Measurements from ENCODE around the gene MICU2.

MICU2 gene

GRCh38 chr13:21541271-21541670 is 62.7 kb downstream of the MICU2 start:
- DNase-seq = no peak

GRCh38 chr13:21539687-21540086 is 64.3 kb downstream of the MICU2 start:
- no peak for DNase-seq

DNA sequence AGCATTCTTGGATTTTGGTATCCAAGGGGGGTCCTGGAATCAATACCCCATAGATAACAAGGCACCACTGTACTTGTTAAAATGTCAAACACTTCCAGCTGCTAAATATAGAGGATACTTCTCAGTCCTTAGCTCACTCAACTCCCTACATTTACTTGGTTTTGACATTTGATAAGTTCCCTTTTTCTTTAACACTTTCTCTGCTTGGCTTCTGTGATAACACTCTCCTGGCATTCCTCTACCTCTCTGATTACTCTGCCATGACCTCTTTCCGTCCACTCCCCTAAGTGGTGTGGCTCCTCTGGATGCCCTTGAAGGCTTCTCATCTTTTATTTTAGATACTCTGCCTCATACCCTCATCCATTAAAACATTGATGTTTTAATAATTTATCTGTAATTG is 65.2 kb downstream of the MICU2 start:
- DNase-seq = no peak

DNA sequence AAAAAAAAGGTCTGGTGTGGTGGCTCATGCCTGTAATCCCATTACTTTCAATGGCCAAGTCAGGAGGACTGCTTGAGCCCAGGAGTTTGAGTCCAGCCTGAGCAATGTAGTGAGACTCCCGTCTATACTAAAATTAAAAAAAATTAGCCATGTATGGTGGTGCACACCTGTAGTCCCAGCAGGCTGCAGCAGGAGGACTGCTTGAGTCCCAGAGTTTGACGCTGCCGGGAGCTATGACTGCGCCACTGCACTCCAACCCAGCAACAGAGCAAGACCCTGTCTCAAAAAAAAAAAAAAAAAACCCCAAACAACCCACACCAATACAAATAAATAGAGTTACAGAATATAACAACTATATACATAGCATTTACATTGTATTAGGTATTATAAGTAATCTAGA is 65.7 kb downstream of the MICU2 start:
- no peak for DNase-seq

DNA sequence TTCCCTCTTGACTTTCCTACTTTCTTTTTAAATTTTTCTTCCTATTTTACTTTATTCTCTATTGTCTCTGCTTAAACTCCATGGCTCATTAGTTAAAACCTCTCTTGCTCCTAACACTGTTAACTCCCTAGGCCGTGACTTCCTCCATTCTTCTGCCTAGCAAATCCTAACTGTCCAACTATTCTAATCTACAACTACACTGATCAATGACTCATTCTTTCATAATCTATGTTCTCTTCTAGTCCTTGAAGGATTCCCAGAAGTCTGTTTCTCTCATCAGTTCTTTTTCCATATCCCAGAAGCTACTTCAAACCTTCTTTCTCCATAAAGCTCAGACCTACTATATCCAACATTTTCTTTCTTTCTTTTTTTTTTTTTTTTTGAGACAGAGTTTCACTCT is 66.9 kb downstream of the MICU2 start:
- DNase-seq = no peak

DNA sequence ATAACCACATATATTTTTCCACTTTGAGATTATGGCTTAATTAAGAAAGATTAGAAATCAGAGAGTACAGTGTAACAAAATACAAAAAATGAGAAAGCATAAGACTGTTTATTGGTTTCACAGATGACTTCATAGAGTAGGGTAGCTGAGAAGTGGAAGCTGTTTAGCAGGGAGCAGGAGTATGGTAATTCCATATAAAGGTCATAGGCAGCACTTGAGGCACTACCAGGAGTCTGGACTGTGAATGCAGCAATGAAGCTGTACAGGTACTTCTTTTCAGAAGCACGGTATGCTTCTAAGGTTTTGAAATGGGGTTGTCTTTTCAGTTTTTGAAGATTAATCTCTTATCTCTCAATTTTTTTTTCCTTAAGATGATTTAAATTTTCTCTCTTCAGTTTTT is 69.2 kb downstream of the MICU2 start:
- no peak for DNase-seq

DNA sequence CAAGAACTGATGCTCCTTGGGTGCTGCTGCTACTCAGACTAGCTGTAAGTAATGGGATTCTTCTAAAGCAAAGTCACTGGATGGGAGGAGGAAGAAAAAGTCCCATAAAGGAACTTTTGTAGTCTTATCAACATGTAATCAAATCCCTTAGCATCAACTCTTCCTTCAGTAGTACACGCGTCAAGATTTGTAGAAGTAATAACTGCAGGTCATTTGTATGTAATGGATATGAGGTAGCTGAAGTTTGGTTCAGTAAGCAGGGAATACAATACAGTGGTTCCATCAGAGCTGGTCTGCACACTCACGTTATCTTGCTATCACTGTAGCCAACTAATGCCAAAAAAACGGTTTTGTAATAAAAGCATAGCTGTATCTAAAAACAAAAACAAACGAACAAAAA is 72.5 kb downstream of the MICU2 start:
- no peak for DNase-seq

GRCh38 chr13:21530656-21531055 is 73.3 kb downstream of the MICU2 start:
- DNase-seq = no peak

DNA sequence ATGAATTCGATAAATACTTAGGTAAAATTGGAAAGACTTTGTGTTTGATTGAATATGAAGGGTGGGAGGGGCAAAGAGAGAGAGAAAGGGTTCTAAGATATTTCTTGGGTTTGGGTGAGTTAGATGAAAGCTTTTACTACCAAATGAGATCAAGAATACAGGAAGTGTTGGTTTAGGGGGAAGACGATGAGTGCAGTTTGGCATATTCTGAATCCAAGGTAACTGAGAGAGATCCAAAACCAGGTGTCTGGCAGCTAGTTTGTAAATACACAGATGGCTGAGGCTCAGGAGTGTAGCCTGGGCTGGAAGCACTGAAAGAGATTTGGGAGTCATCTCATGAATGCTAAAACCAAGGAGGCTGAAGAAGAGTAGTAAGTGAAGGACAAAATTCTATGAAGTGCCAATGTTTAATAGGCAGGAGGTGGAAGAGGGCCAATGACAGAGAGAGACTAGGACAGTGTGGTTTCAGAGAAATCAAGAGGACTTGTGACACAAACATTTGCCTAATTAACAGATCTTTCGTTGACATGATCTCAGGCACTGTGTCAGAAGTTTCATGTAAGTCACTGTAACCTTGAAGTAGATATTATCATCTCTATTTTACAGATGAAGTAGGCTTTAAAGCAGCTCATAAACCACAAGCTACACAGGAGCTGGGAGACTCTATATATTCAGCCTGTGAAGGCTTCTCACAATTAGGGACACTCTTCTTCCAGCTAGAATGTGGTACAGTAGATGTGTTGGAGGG is 74.7 kb downstream of the MICU2 start:
- no peak for DNase-seq

DNA sequence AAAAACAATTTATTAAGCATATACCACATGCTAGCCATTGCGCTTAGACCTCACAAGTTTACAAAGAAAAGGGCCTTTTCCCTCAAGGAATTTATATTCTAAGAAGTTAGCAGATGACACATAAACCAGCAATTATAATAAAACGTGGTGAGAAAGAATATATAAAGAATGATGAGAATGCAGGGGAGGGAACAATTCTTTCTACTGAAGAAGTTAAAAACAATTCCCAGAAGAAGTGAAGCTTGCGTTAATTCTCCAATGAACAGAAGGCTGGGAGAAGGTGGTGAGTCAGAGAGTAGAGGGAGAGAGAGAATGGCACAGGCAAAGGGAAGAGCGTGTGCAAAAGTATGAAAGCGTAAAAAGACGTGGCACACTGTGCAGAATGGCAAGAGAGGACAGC is 75.4 kb downstream of the MICU2 start:
- DNase-seq = no peak

DNA sequence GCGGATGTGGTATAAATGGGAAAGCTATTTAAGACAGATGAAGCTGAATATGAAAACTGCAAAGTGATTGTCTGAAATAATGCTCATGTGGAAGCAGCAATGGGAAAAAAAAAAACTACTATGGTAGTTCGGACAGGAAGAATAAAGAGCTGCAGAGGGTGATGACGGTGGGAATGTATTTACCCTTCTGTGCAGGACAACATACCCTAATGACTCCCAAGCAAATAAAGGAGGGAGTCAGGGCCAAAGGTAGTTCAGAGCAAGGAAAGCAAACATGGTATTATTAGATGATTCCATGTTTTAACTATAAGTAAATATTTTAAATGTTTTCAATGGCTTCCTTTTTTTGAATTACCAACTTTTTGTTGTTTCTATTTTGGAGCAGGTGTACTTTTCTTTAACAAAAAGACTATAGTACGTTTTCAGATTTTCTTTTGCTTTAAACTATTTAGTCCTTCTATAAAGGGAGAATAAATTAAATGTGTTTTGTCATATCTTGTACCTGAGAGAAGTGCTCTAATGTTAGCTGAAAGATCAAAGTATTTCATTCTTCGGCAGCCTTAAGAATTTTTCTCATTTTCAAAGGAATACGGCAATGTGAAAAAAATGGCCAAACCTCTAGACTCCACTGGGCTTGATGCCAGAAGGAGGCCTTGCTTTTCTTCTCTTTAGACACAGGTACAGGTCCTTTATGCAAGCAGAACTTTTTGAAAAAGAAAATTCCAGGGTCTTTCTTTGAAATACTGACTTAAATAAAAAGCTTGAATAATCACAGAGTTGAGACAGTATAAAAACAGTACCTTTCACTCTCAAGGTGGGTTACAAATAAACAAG is 77.0 kb downstream of the MICU2 start:
- no peak for DNase-seq

GRCh38 chr13:21522847-21523246 is 81.1 kb downstream of the MICU2 start:
- no peak for DNase-seq

DNA sequence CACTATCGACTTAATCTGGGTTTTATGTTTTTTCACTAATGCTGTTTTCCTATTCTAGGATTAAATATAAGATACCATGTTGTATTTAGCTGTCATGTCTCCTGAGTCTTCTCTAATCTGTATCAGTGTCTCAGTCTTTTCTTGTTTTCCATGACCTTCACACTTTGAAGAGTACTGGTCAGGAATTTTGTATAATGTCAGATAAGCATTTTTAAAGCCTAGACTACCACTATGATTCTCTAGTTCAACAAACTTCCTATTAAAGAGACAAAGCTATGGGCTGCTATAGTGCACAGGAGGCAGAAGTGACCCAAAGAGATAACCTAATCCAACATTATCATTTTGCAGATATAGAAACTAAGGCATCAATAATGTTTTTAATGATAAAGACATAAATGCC is 81.8 kb downstream of the MICU2 start:
- DNase-seq = no peak

DNA sequence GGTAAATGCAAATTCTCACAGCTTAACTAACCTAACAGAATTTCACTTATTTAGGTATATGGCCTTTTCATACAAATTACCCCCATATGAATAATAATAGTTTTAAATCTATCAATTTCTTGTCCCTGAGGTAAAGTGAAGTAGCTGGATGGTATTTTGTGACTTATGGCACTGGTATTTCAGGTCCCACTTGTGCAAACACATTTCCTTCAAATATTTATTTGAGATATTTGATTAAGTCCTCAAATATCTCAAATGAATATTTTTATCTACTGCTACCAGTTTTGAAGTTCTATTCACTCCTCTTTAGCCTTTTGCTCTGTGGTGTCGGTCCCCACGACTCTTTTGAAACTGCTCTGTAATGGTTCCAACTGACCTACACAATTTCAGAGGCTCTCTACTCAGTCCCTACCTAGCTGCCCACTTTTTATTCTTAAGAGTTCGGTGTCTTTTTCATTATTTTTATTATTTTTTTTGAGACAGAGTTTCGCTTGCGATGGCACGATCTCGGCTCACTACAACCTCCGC is 85.3 kb downstream of the MICU2 start:
- no peak for DNase-seq

- DNase-seq = no peak
Measured at GRCh38 chr13:21517576-21517975, 86.4 kb downstream of the MICU2 start.

DNA sequence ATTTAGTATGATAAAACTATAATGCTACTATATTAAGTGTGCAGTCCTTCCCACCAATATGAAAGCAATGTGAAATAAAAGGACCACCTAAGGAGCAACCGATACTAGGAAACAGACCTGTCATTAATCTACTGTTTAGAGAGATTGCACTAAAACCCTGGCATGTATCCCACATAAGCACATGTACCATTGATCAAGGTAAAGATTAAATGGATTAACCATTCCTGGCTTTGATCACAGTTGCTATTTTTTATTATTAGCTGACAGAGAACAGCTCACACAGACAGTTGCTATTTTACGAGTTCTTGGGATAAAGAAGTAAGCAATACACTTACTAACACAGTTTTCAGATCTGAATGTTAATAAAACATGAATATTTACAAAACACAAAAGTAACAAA is 87.2 kb downstream of the MICU2 start:
- DNase-seq = no peak

DNA sequence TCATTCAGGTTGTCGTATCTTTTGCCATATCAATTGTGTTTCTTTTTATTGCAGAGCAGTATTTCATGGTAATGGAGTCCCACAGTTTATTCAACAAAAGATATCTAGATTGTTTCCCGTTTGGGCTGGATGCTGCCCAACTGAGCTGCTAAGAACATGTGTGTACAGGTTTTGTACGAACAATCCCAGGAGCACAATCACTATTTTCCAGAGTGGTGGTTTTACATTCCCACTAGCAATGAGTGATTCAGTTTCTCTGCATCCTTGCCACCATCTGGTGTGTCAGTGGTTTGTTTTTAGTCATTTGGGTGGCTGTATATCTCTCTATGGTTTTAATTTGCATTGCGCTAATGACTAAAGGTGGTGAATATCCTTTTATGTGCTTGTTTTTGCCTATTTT is 92.1 kb downstream of the MICU2 start:
- no peak for DNase-seq

- DNase-seq = no peak
Measured at GRCh38 chr13:21504379-21504778, 99.6 kb downstream of the MICU2 start.

GRCh38 chr13:21501686-21502085 is 102.3 kb downstream of the MICU2 start:
- DNase-seq = no peak

DNA sequence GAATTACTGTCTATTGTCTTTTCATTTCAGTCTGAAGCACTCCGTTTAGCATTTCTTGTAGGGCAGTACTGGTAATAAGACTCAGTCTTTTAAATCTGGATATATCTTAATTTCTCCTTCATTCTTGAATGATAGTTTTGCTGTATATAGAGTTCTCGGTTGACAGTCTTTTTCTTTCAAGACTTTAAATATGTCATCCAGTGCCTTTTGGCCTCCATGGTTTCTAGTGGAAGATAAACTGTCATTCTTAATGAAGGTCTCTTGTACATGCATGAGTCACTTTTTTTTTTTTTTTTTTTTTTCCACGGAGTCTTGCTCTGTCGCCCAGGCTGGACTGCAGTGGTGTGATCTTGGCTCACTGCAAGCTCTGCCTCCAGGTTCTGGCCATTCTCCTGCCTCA is 117.6 kb downstream of the MICU2 start:
- DNase-seq = no peak

DNA sequence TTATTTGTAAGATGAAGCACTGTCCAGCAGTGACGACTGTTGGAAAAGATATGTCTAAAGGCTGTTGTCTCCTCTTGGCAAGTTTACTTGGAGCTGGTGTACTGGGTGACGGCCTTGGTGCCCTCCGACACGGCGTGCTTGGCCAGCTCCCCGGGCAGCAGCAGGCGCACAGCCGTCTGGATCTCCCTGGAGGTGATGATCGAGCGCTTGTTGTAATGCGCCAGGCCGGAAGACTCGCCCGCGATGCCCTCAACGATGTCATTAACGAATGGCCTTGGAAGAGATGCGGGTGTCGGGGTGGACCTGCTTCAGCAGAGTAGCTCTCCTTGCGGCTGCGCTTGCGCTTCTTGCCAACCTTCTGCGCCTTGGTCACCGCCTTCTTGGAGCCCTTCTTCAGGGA is 120.2 kb downstream of the MICU2 start:
- DNase-seq = no peak

GRCh38 chr13:21481359-21481758 is 122.6 kb downstream of the MICU2 start:
- no peak for DNase-seq

DNA sequence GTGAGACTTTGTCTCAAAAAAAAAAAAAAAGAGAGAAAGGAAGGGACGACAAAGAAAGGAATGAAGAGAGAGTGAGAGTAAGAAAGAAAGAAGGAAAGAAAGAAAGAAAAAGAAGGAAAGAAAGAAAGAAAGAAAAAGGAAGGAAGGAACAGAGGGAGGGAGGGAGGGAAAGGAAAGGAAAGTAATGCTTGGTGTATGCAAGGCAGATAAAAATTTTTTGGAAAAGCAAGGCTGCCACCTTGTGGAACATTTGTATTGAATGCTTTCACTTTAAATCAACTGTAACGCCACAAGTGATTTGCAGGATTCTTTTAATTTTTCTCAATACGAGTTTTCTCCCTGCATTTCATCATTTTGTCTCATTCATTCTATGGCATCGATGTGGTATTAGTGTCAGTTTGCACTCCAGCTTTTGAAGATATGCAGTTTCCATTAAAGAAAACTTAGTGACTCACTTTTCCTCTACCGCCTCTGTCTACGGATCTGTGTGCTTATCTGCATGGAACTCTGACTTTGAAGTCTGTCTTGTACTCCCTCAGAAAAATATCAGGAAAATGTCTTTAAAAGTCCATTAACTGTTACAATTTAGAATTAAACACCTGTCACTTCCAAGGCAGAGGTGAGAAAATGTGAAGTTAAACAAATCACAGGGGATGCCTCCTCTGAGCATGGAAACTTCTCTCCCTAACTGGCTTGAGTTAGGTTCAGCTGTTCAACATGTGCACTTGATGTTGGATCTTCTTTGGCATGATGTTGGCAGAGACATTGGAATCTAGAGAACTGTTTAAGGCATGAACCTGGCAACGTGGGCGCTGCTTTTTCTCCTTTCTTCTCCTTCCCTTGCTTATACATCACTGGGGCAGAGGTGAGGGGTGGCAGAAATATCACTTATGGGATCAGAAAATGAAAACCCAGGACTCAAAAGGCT is 124.8 kb downstream of the MICU2 start:
- no peak for DNase-seq

Measured in NCI-H1417 treated with DMSO at 0.1 percent for 48 hours (cell line).